SKM-1 treated with dmso at 0.1 percent for 144 hours (cell line): ENCODE measurements around the gene ITGB6.
"Not testable (repeated sequence)": the region's sequence is repeated elsewhere in the genome, so short reads cannot be mapped to it uniquely, and the experiment has no call there.

Source experiments
- DNase-seq: peaks from one replicate; lab custom pipeline; 2025; ENCODE audit not compliant: unreplicated experiment; lab: John Stamatoyannopoulos, UW

The ITGB6 gene

GRCh38 chr2:160141419-160141818 lies 58.7 kb downstream of the ITGB6 start:
- DNase-seq = no peak

GRCh38 chr2:160140471-160140870 lies 59.6 kb downstream of the ITGB6 start:
- DNase-seq = no peak

DNA sequence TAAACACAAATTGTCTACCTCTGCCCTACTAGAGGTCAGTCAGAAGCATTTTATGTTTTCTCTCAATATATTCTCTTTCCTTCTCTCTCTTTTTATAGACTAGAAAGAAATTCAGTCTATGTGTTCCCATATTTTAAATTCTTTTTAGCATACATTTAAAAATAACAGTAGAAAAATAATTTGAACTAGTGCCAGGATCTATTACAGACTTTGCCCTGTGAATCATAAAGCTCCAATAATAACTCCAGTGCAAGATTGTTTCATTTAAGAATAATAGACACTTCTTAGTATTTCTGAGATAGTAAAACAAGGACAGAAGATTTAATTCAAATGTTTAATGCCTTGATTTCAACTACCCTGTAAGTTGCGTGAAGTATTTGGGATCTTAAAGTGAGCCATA lies 60.1 kb downstream of the ITGB6 start:
- no peak for DNase-seq

DNA sequence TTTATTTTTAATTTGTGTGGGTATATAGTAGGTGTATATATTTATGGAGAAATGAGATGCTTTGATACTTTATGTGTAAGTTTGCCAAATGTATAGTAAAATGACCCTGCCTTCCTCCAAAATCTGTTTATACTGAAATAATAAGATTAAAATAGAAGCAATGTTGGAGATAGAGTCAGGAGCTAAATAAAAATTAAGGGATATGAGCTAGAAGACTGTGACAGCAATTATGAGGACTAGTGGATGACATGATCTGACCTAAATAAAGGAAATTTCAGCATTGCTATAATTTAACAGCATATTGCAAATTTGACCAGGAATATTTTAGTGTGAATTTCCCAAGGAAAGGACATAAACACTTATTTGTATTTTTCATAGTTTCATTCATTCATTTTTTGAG lies 60.7 kb downstream of the ITGB6 start:
- DNase-seq = no peak

- DNase-seq = no peak
These were observed 61.7 kb downstream of the ITGB6 start for GRCh38 chr2:160138406-160138805.

- no peak for DNase-seq
These were observed 62.6 kb downstream of the ITGB6 start for GRCh38 chr2:160137464-160137863.

- DNase-seq = no peak
These were observed 67.3 kb downstream of the ITGB6 start for GRCh38 chr2:160132761-160133160.

DNA sequence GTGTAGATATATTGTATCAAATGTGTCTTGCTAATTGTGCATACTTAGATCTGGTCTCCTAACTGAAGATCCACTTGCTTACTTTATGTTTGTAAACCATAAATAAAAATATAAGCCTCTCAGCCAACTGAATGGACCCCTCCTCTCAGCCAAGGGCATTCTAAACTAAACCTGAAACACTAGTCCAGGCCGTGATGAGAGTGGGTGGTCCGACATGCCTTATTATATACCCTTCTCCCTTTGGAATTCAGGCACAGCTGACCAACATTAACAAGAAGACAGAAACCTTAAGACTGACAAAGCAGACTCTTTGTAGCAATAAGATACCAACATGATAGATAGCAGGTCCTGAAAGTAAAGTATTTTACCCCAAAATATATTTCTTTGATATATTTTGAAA lies 73.3 kb downstream of the ITGB6 start:
- DNase-seq = no peak

DNA sequence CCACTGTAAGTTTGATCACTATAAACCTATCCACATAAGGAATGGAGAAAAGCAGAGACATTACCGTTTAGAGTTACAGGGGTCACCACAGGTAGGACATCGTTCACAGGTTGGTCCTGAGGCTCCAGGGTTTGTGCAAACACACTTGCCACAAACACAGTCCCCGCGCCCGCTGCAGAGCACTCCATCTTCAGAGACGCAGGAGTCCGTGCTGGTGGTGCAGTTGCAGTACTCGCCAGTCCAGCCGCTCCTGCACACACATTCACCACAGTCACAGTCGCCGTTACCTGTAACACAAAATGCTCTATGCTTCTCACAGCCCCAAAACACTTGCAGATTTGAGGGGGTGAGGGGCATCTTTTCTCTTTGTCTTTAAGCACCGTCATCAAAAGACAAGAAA lies 73.8 kb downstream of the ITGB6 start:
- no peak for DNase-seq

DNA sequence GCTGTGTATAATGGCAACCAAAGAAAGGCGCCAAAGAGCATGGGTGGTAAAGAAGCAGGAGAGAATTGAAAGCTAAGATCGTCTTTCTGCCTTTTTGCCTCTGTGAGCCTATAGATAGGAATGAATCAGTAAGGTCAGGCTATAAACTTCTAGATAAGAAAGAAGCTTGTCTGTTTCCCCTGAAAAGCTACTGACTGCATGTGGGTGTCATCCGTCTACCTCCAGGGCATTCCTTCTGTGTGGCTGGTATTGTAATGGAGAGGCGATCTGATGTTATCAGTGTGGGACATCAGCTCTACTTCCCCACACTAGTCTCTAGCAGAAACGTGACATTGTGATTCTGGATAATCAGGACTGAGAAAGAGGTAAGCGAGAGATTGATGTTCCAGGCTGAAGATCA lies 74.2 kb downstream of the ITGB6 start:
- DNase-seq = no peak

DNA sequence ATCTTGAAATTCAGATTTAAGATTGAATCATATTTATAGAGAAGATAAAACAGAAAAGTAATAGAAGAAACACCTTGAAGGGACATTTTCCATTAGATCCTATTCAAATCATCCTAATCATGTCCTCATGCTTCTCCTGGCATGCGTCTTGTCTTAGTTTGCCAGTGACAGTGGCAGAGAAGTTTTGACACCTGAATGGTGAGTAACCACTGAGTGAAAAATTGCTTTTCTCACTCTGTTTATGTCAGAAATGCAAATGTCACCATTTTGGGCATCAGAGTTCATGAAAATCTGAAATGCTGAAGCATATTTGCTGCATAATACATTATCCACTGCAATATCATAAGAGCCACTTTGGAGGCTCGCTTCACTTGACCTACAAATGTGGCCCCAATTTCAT lies 74.7 kb downstream of the ITGB6 start:
- no peak for DNase-seq

GRCh38 chr2:160124571-160124970 lies 75.5 kb downstream of the ITGB6 start:
- no peak for DNase-seq

DNA sequence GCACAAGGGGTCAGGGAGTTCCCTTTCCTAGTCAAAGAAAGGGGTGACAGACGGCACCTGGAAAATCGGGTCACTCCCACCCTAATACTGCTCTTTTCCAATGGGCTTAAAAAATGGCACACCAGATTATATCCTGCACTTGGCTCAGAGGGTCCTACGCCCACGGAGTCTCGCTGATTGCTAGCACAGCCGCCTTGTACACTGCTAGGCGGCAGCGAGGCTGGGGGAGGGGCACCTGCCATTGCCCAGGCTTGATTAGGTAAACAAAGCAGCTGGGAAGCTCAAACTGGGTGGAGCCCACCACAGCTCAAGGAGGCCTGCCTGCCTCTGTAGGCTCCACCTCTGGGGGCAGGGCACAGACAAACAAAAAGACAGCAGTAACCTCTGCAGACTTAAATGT lies 85.4 kb downstream of the ITGB6 start:
- not testable (repeated sequence) for DNase-seq

DNA sequence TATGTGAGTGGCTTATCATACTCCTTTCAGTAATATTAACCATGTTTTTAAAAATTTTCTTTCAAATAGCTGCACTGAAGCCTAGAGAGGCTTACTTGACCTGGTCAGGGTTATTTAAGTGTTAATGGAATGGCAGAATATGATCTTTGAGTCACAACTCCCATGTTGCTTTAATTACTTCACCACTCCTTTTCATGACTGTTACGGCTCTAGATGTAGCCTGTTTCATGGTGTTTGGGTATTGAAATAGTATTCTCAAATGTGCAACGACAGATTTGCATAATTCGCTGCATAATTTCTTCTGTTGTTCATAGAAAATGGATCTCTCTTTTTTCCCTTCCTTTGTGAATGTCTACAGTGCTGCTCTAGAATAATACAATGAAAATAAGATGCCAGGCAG lies 86.1 kb downstream of the ITGB6 start:
- no peak for DNase-seq

DNA sequence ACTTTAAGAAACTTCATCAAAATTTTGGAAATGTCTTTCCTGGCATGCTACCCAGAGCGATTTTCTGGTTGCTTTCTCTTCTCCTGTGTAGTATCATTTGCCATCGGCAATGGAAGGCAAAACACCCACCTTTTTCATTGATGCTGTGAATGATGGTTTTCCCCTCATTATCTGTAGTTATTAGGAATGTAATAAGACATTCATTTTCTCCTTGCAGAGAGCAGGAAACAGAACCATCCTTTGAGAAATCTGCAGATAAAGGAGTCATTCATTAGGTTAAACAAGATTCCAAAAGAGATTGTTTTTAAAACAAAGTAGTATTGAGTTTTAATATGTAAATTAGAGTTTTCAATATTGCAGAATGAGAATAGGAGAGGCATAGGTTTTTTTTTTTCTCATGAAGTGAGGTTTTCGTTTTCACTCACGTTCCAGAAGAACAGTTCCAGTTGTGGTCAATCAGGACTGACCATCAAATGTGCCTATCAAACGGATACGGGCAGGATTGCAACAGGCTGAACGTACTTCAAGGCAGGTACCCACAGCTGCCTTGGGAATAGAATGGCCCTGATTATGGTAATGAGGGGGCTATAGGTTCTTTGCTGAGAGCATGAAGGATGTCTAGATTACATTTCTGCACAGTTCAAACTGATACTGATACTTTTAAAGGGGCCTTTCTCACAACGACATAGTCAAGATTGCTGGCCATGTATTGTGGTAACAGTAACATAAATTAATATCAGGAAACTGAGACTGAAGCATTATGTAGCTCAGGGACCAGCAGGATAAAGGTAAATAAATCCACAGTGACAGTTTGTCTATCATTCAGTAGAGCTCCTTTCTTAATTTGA lies 87.9 kb downstream of the ITGB6 start:
- DNase-seq = no peak

GRCh38 chr2:160110674-160111239 lies 89.3 kb downstream of the ITGB6 start:
- no peak for DNase-seq

GRCh38 chr2:160109939-160110673 lies 90.0 kb downstream of the ITGB6 start:
- DNase-seq = peak; percentile 50

DNA sequence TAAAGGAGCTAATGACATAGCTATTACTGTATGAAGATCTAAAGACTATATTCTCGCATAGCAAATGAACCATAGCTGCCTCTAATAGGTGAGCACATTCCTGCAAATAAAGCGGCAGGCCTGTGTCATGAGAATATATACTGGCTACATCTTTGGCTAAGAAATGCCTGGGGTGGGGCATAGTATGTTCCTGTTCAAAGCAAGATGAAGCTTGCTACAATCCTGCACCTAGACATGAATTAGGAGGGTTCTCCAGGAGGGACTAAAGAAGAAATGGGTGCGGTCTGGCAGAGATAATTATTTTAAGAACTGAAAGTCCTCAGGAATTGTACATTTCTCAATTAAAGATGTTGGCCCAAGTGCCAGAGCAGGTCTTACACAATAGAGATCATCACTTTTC lies 90.8 kb downstream of the ITGB6 start:
- no peak for DNase-seq

- DNase-seq = no peak
These were observed 91.4 kb downstream of the ITGB6 start for GRCh38 chr2:160108646-160109045.

DNA sequence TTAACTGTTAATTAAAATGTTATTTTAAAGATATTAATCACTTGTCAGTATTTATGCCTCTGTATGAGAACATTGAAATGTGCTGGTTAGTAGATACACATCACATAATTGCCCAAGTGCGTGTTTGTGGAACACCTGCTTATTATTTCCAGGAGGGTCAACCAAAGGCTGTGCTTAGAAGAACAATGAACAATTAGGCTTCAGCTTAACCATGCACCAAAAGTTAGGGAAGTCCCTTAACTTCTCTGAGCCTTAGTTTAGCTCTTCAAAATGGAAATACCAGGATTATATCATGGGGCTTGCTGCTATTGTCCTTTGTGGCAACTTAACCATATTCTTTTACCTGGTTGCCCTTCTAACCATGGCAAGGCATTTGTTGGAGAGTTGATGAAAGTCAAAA lies 94.7 kb downstream of the ITGB6 start:
- DNase-seq = no peak

DNA sequence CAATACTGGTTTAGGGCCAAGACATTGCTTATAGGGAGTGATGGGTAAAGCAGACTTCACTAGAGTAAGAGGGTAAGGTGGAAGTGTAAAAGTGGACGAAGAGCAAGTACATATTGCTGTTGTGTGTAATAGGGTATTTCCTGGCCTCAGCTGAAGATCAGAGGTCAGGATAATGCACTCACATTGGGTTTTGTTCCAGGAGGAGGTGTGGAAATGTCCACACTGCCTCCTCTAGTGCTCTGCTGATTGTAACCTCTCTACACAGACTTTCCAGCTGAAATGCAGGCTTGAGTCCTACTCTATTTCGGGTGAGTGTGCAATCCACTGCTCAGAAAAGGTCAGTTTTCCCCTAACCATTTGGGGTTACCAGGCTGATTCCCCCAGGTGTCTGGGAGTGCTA lies 96.0 kb downstream of the ITGB6 start:
- DNase-seq = no peak

- no peak for DNase-seq
These were observed 102.7 kb downstream of the ITGB6 start for GRCh38 chr2:160097326-160097725.
